SU-DHL-6 (cell line): ENCODE data around the gene TMEM191B.
"Not testable (repeated sequence)": the region's sequence is repeated elsewhere in the genome, so short reads cannot be mapped to it uniquely, and the experiment has no call there.

ENCODE experiments used
- EZH2phosphoT487 ChIP-seq: fragments of 200-600 bp; sonication (generic), shearing (Covaris generic); conservative IDR thresholded peaks from 2 replicates; pipeline ENCODE4 v1.6.1; 2018; ENCODE audit warnings: mild to moderate bottlenecking, antibody characterized with exemption, low read length, moderate library complexity, mixed read lengths
- TF ChIP-seq, protein P1 (sequence below): fragments of 200-600 bp; sonication (generic); IDR thresholded peaks from one replicate; pipeline ENCODE4 v1.5.1; 2017; ENCODE audit warnings: antibody characterized with exemption, mild to moderate bottlenecking, low read length, moderate library complexity; ENCODE audit not compliant: insufficient read depth, poor library complexity, severe bottlenecking

DNA sequence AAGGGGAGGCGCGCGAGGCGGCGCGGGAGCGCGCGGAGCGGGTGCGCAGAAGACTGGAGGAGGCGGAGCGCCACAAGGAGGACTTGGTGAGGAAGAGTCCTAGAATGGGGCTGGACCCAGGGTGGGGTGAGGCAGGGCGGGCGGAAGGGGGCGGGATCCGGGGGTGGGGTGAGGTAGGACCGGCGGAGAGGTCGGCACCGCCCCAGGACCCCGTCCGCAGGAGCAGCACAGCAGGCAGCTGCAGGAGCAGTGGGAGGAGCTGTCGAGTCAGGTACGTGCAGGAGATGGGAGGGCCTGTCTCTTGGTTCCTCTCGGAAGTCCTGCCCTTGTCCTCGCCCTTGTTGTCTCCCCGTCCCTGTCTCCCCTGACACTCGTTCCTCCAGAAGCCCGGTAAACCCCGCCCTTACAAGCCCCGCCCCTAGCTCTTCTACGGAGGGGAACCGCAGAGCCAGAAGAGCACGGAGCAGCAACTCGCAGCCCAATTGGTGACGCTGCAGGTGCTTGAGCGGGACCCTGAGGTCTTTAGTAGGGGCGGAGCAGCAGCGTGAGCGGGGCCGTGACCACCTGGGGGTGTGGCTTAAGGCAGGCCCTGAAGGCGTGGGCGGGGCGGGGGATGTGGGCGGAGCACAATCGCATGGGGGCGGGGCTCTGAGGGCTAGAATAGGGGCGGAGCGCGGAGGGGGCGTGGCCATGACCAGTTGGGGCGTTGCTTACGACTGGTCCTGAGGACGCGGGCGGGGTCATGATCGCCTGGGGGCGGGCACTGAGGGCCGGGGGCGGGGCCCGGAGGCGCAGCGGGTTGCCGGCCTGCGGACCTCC, 1.2 kb downstream of the TMEM191B start:
- TF ChIP-seq, protein P1, sequence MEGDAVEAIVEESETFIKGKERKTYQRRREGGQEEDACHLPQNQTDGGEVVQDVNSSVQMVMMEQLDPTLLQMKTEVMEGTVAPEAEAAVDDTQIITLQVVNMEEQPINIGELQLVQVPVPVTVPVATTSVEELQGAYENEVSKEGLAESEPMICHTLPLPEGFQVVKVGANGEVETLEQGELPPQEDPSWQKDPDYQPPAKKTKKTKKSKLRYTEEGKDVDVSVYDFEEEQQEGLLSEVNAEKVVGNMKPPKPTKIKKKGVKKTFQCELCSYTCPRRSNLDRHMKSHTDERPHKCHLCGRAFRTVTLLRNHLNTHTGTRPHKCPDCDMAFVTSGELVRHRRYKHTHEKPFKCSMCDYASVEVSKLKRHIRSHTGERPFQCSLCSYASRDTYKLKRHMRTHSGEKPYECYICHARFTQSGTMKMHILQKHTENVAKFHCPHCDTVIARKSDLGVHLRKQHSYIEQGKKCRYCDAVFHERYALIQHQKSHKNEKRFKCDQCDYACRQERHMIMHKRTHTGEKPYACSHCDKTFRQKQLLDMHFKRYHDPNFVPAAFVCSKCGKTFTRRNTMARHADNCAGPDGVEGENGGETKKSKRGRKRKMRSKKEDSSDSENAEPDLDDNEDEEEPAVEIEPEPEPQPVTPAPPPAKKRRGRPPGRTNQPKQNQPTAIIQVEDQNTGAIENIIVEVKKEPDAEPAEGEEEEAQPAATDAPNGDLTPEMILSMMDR, result not testable (repeated sequence)
- TF ChIP-seq EZH2phosphoT487, result not testable (repeated sequence)
